Type B pancreatic cell (in vitro differentiated cells): Measurements from ENCODE around the gene DOP1A. TPM values are rescaled to one million over a fixed set of nuclear protein-coding genes. Genes with fewer than 3 reads are reported as not detected.

Source experiments
- DNase-seq: peaks from one replicate; pipeline ENCODE4 v3.0.0; 2021; ENCODE audit warnings: mixed read lengths; ENCODE audit not compliant: unreplicated experiment; ENCODE audit errors: extremely low spot score
- H3K27ac Mint-ChIP-seq: 2 replicates; pipeline ENCODE4 v1.8.0; 2021; ENCODE audit warnings: mild to moderate bottlenecking, mixed read lengths
- H3K27me3 Mint-ChIP-seq: 2 replicates; pipeline ENCODE4 v1.8.0; 2021; ENCODE audit warnings: mixed read lengths
- H3K36me3 Mint-ChIP-seq: 2 replicates; pipeline ENCODE4 v1.8.0; 2021; ENCODE audit warnings: mixed read lengths
- H3K4me1 Mint-ChIP-seq: one replicate; pipeline ENCODE4 v1.8.0; 2021; ENCODE audit warnings: mixed read lengths; ENCODE audit not compliant: unreplicated experiment
- H3K4me3 Mint-ChIP-seq: 2 replicates; pipeline ENCODE4 v1.8.0; 2021; ENCODE audit warnings: mild to moderate bottlenecking, mixed read lengths
- H3K9me3 Mint-ChIP-seq: 2 replicates; pipeline ENCODE4 v1.8.0; 2021; ENCODE audit warnings: mixed read lengths
- CTCF ChIP-seq: fragments of 200-600 bp; sonication (generic); conservative IDR thresholded peaks from 2 replicates; pipeline ENCODE4 v1.5.0; 2021; ENCODE audit warnings: antibody characterized with exemption, mild to moderate bottlenecking
- long read RNA-seq: library from polyadenylated mRNA; unstranded; transcript quantifications from one replicate; pipeline ENCODE4 v2.0.0, GENCODE V29; 2020
- total RNA-seq: library from RNA; stranded (reverse); gene quantifications from 2 replicates; pipeline ENCODE4 v1.2.1, GENCODE V29; 2021; ENCODE audit warnings: low replicate concordance

The DOP1A gene
- total RNA-seq, result 21.7 and 30.1 TPM in 2 replicates
- long read RNA-seq, partial matches to known transcripts, result 4 of 29 reads
- long read RNA-seq, other reads (novel, unspliced or antisense), result 25 of 29 reads

GRCh38 chr6:83067448-83068439, at the start of gene DOP1A:
TSS of gene DOP1A (plus strand) at chr6:83067671. CDS start at chr6:83096978, 29,307 bp downstream.
- no peaks in the 10 kb centered on the region for H3K36me3 Mint-ChIP-seq
- no peaks in the 10 kb centered on the region for H3K9me3 Mint-ChIP-seq
- peak within 1 kb of the TSS; percentile 96 for H3K4me3 Mint-ChIP-seq
- DNase-seq, result peak; percentile 97
- peak within 1 kb of the TSS; percentile 93 for H3K27ac Mint-ChIP-seq
- H3K4me1 Mint-ChIP-seq, result peaks cover 21% of the 10 kb centered on the region
- H3K27me3 Mint-ChIP-seq, result no peaks in the 10 kb centered on the region
- peak; percentile 99 for TF ChIP-seq CTCF

GRCh38 chr6:83019741-83020140, 47.7 kb upstream of the DOP1A start:
- Mint-ChIP-seq H3K27ac (no peak overlapping the region), H3K4me1 (no peaks in the 10 kb centered on the region), H3K4me3 (no peak overlapping the region), H3K27me3 (no peaks in the 10 kb centered on the region), H3K36me3 (peaks cover 48% of the 10 kb centered on the region), H3K9me3 (peaks cover 8% of the 10 kb centered on the region)
- TF ChIP-seq CTCF, result no peak
- DNase-seq, result no peak

DNA sequence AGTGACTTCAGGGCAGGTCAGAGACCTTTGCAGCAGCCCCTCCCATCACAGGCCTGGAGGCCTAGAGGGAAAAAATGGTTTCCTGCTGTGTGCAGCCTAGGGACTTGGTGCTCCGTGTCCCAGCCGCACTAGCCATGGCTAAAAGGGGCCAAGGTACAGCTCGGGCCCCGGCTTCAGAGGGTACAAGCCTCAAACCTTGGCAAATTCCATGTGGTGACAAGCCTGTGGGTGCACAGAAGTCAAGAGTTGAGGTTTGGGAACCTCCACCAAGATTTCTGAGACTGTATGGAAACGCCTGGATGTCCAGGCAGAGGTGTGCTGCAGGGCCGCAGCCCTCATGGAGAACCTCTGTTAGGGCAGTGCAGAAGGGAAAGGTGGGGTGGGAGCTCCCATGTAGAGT, 35.8 kb upstream of the DOP1A start:
- no peak for DNase-seq
- Mint-ChIP-seq H3K27ac (no peak overlapping the region), H3K9me3 (peaks cover 11% of the 10 kb centered on the region), H3K4me3 (no peak overlapping the region), H3K4me1 (no peaks in the 10 kb centered on the region), H3K36me3 (peaks cover 58% of the 10 kb centered on the region), H3K27me3 (no peaks in the 10 kb centered on the region)
- TF ChIP-seq CTCF, result no peak

DNA sequence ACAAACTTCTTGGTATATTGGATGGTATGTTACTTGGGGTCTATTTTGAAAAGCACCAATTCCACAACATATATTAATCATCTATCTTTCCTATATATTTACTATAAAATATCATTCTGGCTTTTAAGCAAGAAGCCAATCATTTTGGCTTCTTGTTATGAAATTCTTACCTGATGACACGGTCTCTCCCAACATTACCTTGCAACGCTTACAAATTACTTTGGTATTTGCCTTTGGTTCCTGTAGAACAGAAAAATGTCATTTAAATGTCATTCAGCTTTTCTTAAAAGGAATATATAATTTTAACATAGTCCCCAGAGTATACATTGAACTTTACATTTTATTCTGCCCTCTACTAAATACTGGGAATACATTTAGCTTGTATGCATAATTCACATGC, 29.2 kb upstream of the DOP1A start:
- DNase-seq, result no peak
- H3K4me3 Mint-ChIP-seq, result no peak overlapping the region
- no peak for TF ChIP-seq CTCF
- H3K36me3 Mint-ChIP-seq, result peaks cover 36% of the 10 kb centered on the region
- no peaks in the 10 kb centered on the region for H3K4me1 Mint-ChIP-seq
- H3K27me3 Mint-ChIP-seq, result no peaks in the 10 kb centered on the region
- H3K9me3 Mint-ChIP-seq, result peaks cover 7% of the 10 kb centered on the region
- no peak overlapping the region for H3K27ac Mint-ChIP-seq

DNA sequence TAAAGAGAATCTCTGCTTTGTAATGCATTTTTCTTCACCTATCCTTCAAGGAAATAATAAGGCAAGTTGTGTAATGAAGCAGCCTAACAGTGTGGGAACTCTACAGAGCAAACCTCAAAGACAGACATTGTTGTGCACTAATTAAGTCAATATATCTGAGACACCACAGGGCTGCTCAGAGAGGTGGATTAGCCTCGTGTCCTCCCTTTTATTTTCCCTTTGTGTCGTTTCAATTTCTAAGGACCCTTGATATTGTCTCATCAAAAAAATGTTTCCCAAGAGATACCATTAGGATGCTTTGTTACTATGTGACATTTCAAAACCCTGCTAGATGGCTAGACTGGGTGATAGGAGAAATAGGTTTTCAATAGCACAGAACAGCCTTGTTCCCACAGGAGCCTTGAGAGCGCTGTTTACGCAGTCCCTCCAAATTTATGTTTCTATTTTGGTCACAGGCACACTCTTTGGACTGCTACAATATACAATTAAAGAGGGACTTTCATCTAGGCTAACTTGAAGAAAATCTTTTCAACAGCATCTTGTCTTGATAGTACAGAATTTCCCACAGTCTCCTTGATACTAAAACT, 24.9 kb upstream of the DOP1A start:
- peaks cover 15% of the 10 kb centered on the region for H3K36me3 Mint-ChIP-seq
- H3K27me3 Mint-ChIP-seq, result no peaks in the 10 kb centered on the region
- no peaks in the 10 kb centered on the region for H3K9me3 Mint-ChIP-seq
- no peak for TF ChIP-seq CTCF
- DNase-seq, result no peak
- H3K4me3 Mint-ChIP-seq, result no peak overlapping the region
- H3K4me1 Mint-ChIP-seq, result peaks cover 7% of the 10 kb centered on the region
- no peak overlapping the region for H3K27ac Mint-ChIP-seq
